ENCODE results near the gene SAP30.

- TF ChIP-seq, protein P1, sequence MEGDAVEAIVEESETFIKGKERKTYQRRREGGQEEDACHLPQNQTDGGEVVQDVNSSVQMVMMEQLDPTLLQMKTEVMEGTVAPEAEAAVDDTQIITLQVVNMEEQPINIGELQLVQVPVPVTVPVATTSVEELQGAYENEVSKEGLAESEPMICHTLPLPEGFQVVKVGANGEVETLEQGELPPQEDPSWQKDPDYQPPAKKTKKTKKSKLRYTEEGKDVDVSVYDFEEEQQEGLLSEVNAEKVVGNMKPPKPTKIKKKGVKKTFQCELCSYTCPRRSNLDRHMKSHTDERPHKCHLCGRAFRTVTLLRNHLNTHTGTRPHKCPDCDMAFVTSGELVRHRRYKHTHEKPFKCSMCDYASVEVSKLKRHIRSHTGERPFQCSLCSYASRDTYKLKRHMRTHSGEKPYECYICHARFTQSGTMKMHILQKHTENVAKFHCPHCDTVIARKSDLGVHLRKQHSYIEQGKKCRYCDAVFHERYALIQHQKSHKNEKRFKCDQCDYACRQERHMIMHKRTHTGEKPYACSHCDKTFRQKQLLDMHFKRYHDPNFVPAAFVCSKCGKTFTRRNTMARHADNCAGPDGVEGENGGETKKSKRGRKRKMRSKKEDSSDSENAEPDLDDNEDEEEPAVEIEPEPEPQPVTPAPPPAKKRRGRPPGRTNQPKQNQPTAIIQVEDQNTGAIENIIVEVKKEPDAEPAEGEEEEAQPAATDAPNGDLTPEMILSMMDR (IDR thresholded peaks at IDR 0.05), result no peak
- peak in 1 of 2 donors; percentile 33 for TF ChIP-seq EP300 (IDR thresholded peaks at IDR 0.05)
These were observed 35.6 kb upstream of the SAP30 start for GRCh38 chr4:173334891-173335752.
